ENCODE results near the gene LCN1. TPM values are rescaled to one million over a fixed set of nuclear protein-coding genes. Genes with fewer than 3 reads are reported as not detected.

LCN1 gene
- total and polyA plus RNA-seq, 10 donors, result 0.09 TPM; not detected in 9

GRCh38 chr9:135550344-135550918, 29.2 kb downstream of the LCN1 start:
- H3K4me1 ChIP-seq, result no peaks in the 10 kb centered on the region
- WGBS, 5 donors, result 71 to 94% (median 76%) methylated on average over 8 to 17 of the region's 17 CpGs
- H3K9me3 ChIP-seq, result no peaks in the 10 kb centered on the region
- no peaks in the 10 kb centered on the region for H3K36me3 ChIP-seq
- no peak for TF ChIP-seq CTCF (IDR thresholded peaks at IDR 0.05 in 8 of 11, conservative IDR thresholded peaks at IDR 0.05 in 3 of 11)
- peaks cover 0 to 11% (median 0%) of the 10 kb centered on the region in 7 donors for H3K27me3 ChIP-seq (replicated peaks in 1 of 7)
- no peak for DNase-seq
- intact Hi-C loops (cut with DNase I; ENCODE audit: low total_unique reads), result no loop called here
- H3K4me3 ChIP-seq, result no peak overlapping the region
- no peak overlapping the region for H3K27ac ChIP-seq

DNA sequence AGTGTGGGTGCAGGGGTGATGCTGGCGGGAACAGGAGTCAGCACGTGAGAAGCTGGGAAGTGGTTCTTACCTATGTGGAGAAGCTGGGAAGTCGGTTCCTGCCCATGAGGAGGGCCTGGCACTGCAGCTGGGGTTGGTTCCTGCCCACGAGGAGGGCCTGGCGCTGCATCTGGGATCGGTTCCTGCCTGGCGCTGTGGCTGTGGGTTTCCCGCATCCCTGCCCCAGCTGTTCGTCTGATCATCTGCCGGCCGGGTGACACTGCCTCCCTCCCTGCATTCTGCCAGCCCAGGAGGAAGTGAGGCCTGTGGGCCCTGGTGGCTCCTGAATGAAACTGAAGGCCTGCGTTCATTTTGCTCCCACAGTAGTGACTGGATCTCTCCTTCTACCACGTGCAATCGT, 29.8 kb downstream of the LCN1 start:
- TF ChIP-seq CTCF (IDR thresholded peaks at IDR 0.05 in 8 of 11, conservative IDR thresholded peaks at IDR 0.05 in 3 of 11) (no peak), POLR2AphosphoS5 (IDR thresholded peaks at IDR 0.05) (no peak), POLR2A (IDR thresholded peaks at IDR 0.05) (no peak)
- no peaks in the 10 kb centered on the region for H3K36me3 ChIP-seq
- no peaks in the 10 kb centered on the region for H3K4me1 ChIP-seq
- H3K27ac ChIP-seq, result no peak overlapping the region
- no peaks in the 10 kb centered on the region for H3K9me3 ChIP-seq
- 43 to 58% (median 45%) methylated on average over 14 of the region's 14 CpGs for WGBS, 5 donors
- no peak overlapping the region for H3K4me3 ChIP-seq
- peaks cover 0 to 11% (median 0%) of the 10 kb centered on the region in 7 donors for H3K27me3 ChIP-seq (replicated peaks in 1 of 7)
- no peak for DNase-seq
- intact Hi-C loops (cut with DNase I; ENCODE audit: low total_unique reads), result no loop called here

GRCh38 chr9:135551456-135551855, 30.2 kb downstream of the LCN1 start:
- intact Hi-C loops (cut with DNase I; ENCODE audit: low total_unique reads), result no loop called here
- TF ChIP-seq POLR2A (IDR thresholded peaks at IDR 0.05) (no peak), CTCF (IDR thresholded peaks at IDR 0.05 in 8 of 11, conservative IDR thresholded peaks at IDR 0.05 in 3 of 11) (no peak), POLR2AphosphoS5 (IDR thresholded peaks at IDR 0.05) (no peak)
- WGBS, 5 donors, result 88 to 96% (median 91%) methylated on average over 10 to 13 of the region's 13 CpGs
- no peak overlapping the region for H3K4me3 ChIP-seq
- H3K27ac ChIP-seq, result no peak overlapping the region
- no peaks in the 10 kb centered on the region for H3K9me3 ChIP-seq
- H3K27me3 ChIP-seq (replicated peaks in 1 of 7), result peaks cover 0 to 11% (median 0%) of the 10 kb centered on the region in 7 donors
- no peak for DNase-seq
- no peaks in the 10 kb centered on the region for H3K4me1 ChIP-seq
- H3K36me3 ChIP-seq, result no peaks in the 10 kb centered on the region

DNA sequence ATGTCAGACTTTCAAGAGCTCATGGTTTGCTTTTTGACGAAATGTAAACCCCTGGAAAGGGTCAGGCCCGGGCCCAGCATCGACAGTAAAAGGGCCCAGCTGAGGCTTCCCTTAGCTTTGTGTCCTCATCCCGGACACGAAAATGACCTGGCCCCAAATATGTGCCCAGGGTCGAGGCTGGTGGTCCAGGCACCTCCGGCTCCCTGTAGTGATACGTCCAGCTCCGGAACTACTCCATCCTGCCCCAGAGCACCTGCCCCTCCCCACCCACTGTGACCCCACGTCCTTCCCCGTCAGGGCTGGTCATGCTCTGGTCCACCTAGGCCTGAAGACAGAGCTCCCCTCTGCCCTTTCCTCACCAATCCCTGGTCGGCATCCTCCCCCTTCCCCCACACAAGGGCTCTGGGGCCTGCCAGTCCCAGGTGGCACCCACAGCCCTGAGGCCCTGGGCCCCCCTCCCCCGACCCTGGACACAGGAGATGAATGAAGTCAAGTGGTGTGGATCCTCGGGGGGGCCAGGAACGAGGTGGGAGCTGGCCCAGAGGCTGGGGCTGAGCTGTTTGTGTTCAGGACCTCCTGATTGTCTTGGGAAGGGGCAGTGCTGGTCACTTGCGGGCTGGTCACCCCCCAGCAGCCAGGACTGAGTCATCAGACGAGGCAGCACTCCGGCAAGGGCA, 30.9 kb downstream of the LCN1 start:
- DNase-seq, result no peak
- Histone ChIP-seq H3K36me3 (no peaks in the 10 kb centered on the region), H3K27ac (no peak overlapping the region), H3K4me1 (no peaks in the 10 kb centered on the region), H3K27me3 (replicated peaks in 1 of 7) (peaks cover 0 to 11% (median 0%) of the 10 kb centered on the region in 7 donors), H3K9me3 (no peaks in the 10 kb centered on the region), H3K4me3 (no peak overlapping the region)
- 78 to 87% (median 83%) methylated on average over 12 to 18 of the region's 18 CpGs for WGBS, 5 donors
- intact Hi-C loops (cut with DNase I; ENCODE audit: low total_unique reads), result no loop called here
- TF ChIP-seq CTCF (IDR thresholded peaks at IDR 0.05 in 8 of 11, conservative IDR thresholded peaks at IDR 0.05 in 3 of 11) (no peak), POLR2A (IDR thresholded peaks at IDR 0.05) (no peak), POLR2AphosphoS5 (IDR thresholded peaks at IDR 0.05) (no peak)
